ENCODE measurements around the gene KRTAP10-10. TPM values are rescaled to one million over a fixed set of nuclear protein-coding genes. Genes with fewer than 3 reads are reported as not detected.

KRTAP10-10 gene
- total and polyA plus RNA-seq, 2 donors (not counting 1 experiment from before 2014, with no cell fraction given): not detected

GRCh38 chr21:44643741-44644310 is 6.7 kb downstream of the KRTAP10-10 start:
- no peak overlapping the region for H3K4me2 ChIP-seq (replicated peaks; ENCODE audit: low read depth, low read length, poor library complexity, severe bottlenecking)
- TF ChIP-seq EZH2 (IDR thresholded peaks at IDR 0.05; ENCODE audit: borderline replicate concordance, insufficient read depth, low read depth, low read length, poor library complexity, severe bottlenecking) (no peak), CTCF (IDR thresholded peaks at IDR 0.05) (no peak)
- no peak for ATAC-seq (ENCODE audit: low read depth)
- no peaks in the 10 kb centered on the region for H3K79me2 ChIP-seq (ENCODE audit: control insufficient read depth, insufficient read depth, low read length)
- H3K9me3 Mint-ChIP-seq (ENCODE audit: insufficient read depth): peaks cover 11% of the 10 kb centered on the region
- no peak overlapping the region for H3K27ac Mint-ChIP-seq
- H2AFZ ChIP-seq (ENCODE audit: insufficient read depth, low read depth, low read length, poor library complexity, severe bottlenecking): no peak overlapping the region
- DNase-seq: no peak
- CTCF ChIA-PET: no interaction called here
- H3K4me1 ChIP-seq (ENCODE audit: control insufficient read depth in 2 of 2, insufficient read depth in 2 of 2, low read length in 2 of 2): no peaks in the 10 kb centered on the region
- H3K4me3 Mint-ChIP-seq: no peak overlapping the region
- POLR2A ChIA-PET: no interaction called here
- no peak overlapping the region for H3K27ac ChIP-seq (ENCODE audit: low read length in 2 of 2)
- peaks cover 0 to 32% (median 12%) of the 10 kb centered on the region in 3 donors for H3K9me3 ChIP-seq (ENCODE audit: control extremely low read depth in 1 of 3, control insufficient read depth in 2 of 3, insufficient read depth in 1 of 3, low read length in 2 of 3)
- no peaks in the 10 kb centered on the region for H4K20me1 ChIP-seq (ENCODE audit: control insufficient read depth, insufficient read depth, low read length, poor library complexity, severe bottlenecking)
- peaks cover 0 to 18% (median 1%) of the 10 kb centered on the region in 4 experiments for H3K27me3 ChIP-seq (replicated peaks in 1 of 4; ENCODE audit: control extremely low read depth in 1 of 4, control insufficient read depth in 3 of 4, insufficient read depth in 4 of 4, low read length in 3 of 4)
- H3K27me3 Mint-ChIP-seq: peaks cover 18% of the 10 kb centered on the region
- H3K9ac ChIP-seq (ENCODE audit: low read length): no peak overlapping the region
- H3K4me3 ChIP-seq (ENCODE audit: control extremely low read depth in 1 of 5, extremely low read depth in 1 of 5, insufficient read depth in 1 of 5, low read depth in 2 of 5, low read length in 4 of 5): no peak overlapping the region
- 92% methylated on average over 9 of the region's 14 CpGs for WGBS (ENCODE audit: insufficient coverage)
- H3K4me1 Mint-ChIP-seq: no peaks in the 10 kb centered on the region
- intact Hi-C loops (cut with micrococcal nuclease): no loop called here
- no peaks in the 10 kb centered on the region for H3K36me3 ChIP-seq (replicated peaks in 1 of 2; ENCODE audit: control extremely low read depth in 1 of 2, control insufficient read depth in 1 of 2, extremely low read depth in 1 of 2, insufficient read depth in 2 of 2, low read length in 1 of 2)

- intact Hi-C loops (cut with micrococcal nuclease): no loop called here
- H3K4me1 Mint-ChIP-seq: no peaks in the 10 kb centered on the region
- CTCF ChIA-PET: no interaction called here
These were observed 7.7 kb downstream of the KRTAP10-10 start for GRCh38 chr21:44644878-44645277.

More at GRCh38 chr21:44644878-44645277, 7.7 kb downstream of the KRTAP10-10 start:
- H3K9ac ChIP-seq (ENCODE audit: low read length): no peak overlapping the region
- no peaks in the 10 kb centered on the region for H3K4me1 ChIP-seq (ENCODE audit: control insufficient read depth in 2 of 2, insufficient read depth in 2 of 2, low read length in 2 of 2)
- no peak for TF ChIP-seq EZH2 (IDR thresholded peaks at IDR 0.05; ENCODE audit: borderline replicate concordance, insufficient read depth, low read depth, low read length, poor library complexity, severe bottlenecking)
- TF ChIP-seq CTCF (IDR thresholded peaks at IDR 0.05): no peak
- WGBS (ENCODE audit: insufficient coverage): no CpG with 5 or more reads among the region's 2 CpGs
- no peaks in the 10 kb centered on the region for H3K36me3 ChIP-seq (replicated peaks in 1 of 2; ENCODE audit: control extremely low read depth in 1 of 2, control insufficient read depth in 1 of 2, extremely low read depth in 1 of 2, insufficient read depth in 2 of 2, low read length in 1 of 2)
- H3K9me3 Mint-ChIP-seq (ENCODE audit: insufficient read depth): peaks cover 10% of the 10 kb centered on the region
- no peak overlapping the region for H3K4me3 Mint-ChIP-seq
- POLR2A ChIA-PET: no interaction called here
- no peak overlapping the region for H3K27ac Mint-ChIP-seq
- H3K79me2 ChIP-seq (ENCODE audit: control insufficient read depth, insufficient read depth, low read length): no peaks in the 10 kb centered on the region
- no peak overlapping the region for H3K4me3 ChIP-seq (ENCODE audit: control extremely low read depth in 1 of 5, extremely low read depth in 1 of 5, insufficient read depth in 1 of 5, low read depth in 2 of 5, low read length in 4 of 5)
- DNase-seq (no peak), ATAC-seq (ENCODE audit: low read depth) (no peak)
- no peaks in the 10 kb centered on the region for H4K20me1 ChIP-seq (ENCODE audit: control insufficient read depth, insufficient read depth, low read length, poor library complexity, severe bottlenecking)
- no peak overlapping the region for H3K27ac ChIP-seq (ENCODE audit: low read length in 2 of 2)
- H2AFZ ChIP-seq (ENCODE audit: insufficient read depth, low read depth, low read length, poor library complexity, severe bottlenecking): no peak overlapping the region
- H3K9me3 ChIP-seq (ENCODE audit: control extremely low read depth in 1 of 3, control insufficient read depth in 2 of 3, insufficient read depth in 1 of 3, low read length in 2 of 3): peaks cover 0 to 23% (median 12%) of the 10 kb centered on the region in 3 donors
- peaks cover 0 to 11% (median 1%) of the 10 kb centered on the region in 4 experiments for H3K27me3 ChIP-seq (replicated peaks in 1 of 4; ENCODE audit: control extremely low read depth in 1 of 4, control insufficient read depth in 3 of 4, insufficient read depth in 4 of 4, low read length in 3 of 4)
- peaks cover 13% of the 10 kb centered on the region for H3K27me3 Mint-ChIP-seq
- no peak overlapping the region for H3K4me2 ChIP-seq (replicated peaks; ENCODE audit: low read depth, low read length, poor library complexity, severe bottlenecking)

Data from B cell (primary cell).